ENCODE results near the gene TSPAN2.

Gene TSPAN2

GRCh38 chr1:115121793-115122192 lies 32.5 kb upstream of the TSPAN2 start:
- TF ChIP-seq, protein P1, sequence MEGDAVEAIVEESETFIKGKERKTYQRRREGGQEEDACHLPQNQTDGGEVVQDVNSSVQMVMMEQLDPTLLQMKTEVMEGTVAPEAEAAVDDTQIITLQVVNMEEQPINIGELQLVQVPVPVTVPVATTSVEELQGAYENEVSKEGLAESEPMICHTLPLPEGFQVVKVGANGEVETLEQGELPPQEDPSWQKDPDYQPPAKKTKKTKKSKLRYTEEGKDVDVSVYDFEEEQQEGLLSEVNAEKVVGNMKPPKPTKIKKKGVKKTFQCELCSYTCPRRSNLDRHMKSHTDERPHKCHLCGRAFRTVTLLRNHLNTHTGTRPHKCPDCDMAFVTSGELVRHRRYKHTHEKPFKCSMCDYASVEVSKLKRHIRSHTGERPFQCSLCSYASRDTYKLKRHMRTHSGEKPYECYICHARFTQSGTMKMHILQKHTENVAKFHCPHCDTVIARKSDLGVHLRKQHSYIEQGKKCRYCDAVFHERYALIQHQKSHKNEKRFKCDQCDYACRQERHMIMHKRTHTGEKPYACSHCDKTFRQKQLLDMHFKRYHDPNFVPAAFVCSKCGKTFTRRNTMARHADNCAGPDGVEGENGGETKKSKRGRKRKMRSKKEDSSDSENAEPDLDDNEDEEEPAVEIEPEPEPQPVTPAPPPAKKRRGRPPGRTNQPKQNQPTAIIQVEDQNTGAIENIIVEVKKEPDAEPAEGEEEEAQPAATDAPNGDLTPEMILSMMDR (IDR thresholded peaks at IDR 0.05): no peak

DNA sequence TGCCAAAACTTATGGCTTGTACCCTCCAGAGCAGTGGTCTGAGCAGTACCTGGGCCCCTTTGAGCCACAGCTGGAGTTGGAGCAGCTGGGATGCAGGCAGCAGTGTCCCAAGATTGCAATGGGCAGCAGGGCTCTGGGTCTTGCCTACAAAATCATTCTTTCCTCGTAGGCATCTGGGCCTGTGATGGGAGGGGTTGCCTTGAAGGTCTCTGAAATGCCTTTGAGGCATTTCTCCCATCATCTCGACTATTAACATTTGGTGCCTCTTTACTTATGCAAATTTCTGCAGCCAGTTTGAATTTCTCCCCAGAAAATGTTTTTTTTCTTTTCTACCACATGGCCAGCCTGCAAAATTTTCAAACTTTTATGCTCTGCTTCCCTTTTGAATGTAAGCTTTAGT lies 31.0 kb upstream of the TSPAN2 start:
- TF ChIP-seq, protein P1 (IDR thresholded peaks at IDR 0.05): no peak

GRCh38 chr1:115118611-115119010 lies 29.3 kb upstream of the TSPAN2 start:
- TF ChIP-seq, protein P1 (IDR thresholded peaks at IDR 0.05): no peak

DNA sequence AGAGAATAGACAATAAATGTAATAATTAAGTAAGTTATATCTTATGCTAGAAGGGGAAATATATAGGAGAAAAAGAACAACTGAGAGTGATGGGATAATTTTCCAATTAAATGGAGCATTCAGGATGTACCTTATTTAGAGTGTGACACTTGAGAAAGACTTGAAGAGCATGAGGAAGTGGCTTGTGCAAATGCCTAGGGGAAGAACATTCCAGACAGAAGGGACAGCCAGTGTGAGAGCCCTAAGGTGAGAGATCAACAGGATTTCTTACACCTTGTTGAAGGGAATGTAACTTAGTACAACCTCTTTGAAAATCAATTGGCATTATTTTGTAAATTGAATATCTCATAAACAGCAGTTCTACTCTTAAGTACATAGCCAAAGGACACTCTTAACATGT lies 28.8 kb upstream of the TSPAN2 start:
- TF ChIP-seq, protein P1 (IDR thresholded peaks at IDR 0.05): no peak

- TF ChIP-seq, protein P1 (IDR thresholded peaks at IDR 0.05): no peak
Observed at GRCh38 chr1:115117298-115117697, 28.0 kb upstream of the TSPAN2 start.

DNA sequence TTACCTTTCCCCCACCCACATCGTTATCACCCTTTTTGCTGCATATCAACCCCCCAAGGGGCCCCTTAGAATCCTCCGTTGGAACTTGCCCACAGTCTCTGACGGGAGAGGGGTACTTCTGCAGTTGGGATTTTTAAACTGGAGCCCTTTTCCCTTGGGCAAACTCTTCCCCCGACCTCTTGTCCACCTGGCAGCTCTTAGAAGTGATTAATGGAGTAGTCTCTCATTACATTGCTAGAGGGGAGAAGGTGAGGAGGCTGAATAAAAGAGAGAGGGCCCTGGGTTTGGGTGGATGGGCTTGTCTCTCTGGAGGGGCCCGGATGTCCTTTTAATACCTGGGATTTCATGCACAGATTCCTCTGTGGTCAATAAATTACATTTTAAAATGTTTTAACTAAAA lies 27.2 kb upstream of the TSPAN2 start:
- TF ChIP-seq, protein P1 (IDR thresholded peaks at IDR 0.05): no peak

DNA sequence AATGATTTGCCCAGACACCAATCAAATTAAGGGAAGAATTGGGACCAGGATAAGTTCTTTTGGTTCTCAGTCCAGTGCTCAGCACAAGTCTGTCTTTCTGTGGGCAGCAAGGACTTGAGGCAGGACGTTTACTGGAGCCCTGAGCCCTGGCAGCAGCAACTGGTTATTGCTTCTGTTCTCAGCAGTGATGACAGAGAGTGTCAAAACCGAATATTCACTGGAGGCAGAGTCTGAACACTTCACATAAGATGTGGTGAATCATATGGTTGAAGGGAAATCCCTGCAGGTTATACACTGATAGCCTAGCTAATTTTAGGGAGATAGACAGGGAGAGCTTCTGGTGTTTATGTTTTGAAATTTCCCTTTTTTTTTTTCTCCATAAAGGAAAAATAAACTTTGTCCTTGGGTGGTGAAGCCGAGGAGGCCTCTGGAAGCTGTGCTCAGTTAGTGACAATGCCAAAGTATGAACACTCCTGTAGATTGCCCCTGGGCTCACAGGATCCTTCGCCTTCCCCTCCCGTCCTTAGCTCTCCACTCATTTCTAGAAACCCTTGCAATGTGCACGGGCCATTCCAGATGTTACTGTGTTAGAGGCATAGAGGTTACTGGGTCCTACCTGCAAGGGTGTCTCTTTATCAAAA lies 26.3 kb upstream of the TSPAN2 start:
- TF ChIP-seq, protein P1 (IDR thresholded peaks at IDR 0.05): no peak

DNA sequence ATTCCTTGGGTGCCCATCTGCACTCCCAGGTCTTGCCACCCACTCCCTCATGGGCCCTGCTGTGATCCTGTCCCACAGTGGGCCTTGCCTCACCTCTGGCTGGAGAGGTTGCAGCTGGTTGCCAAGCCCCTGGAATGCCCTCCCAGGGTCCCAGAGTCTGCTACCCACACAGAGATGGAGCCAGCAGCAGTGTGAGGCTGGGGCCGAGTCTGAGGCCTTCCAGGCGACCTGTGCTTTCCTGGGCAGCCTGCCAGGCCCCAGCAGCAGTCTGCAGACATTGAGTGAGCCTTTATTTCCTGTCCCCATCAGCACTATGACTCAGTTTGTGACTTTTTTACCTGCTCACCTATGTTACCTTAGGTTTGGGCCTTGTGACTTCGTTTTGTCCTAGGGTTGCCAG lies 25.0 kb upstream of the TSPAN2 start:
- TF ChIP-seq, protein P1 (IDR thresholded peaks at IDR 0.05): no peak
